GM10847 (cell line): ENCODE measurements around the gene SLFN12.

Experiments
- POLR2A ChIP-seq: IDR thresholded peaks from 2 replicates; pipeline ENCODE4 v1.6.1; 2011; ENCODE audit not compliant: insufficient read length; ENCODE audit errors: extremely low read depth

SLFN12 gene

DNA sequence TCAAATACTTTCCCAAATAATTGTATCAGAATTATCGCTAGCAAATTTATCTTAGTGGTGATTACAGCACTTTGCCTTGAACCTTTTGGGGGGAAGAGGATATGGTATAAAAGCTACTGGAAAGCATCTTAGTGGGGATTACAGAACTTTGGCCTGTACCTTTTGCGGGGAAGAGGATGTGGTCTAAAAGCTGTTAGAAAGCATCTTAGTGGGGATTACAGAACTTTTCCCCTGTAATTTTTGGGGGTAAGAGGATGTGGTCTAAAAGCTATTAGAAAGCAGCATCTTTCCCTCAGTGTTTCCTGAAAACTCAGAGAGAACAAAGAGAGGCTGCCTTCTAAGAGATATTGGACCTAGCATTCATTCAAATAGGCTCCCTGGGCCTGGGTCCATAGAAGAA, 4.1 kb downstream of the SLFN12 start:
- TF ChIP-seq POLR2A: no peak

DNA sequence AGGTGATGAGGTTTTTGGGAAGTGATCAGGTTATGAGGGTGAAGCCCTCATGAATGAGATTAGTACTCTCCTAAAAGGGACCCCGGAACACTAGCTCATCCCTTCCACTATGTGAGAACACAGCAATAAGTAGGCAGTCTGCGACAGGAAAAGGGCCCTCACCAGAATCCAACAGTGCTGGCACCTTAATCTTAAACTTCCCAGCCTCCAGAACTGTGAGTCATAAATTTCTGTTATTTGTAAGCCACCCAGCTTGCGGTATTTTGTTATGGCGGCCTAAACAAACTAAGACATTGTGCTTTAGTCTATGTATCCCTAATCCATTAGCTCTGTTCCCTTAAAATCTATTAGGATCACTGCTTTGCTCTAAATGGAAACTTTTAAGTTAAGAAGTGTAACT, 8.5 kb downstream of the SLFN12 start:
- TF ChIP-seq POLR2A: no peak

DNA sequence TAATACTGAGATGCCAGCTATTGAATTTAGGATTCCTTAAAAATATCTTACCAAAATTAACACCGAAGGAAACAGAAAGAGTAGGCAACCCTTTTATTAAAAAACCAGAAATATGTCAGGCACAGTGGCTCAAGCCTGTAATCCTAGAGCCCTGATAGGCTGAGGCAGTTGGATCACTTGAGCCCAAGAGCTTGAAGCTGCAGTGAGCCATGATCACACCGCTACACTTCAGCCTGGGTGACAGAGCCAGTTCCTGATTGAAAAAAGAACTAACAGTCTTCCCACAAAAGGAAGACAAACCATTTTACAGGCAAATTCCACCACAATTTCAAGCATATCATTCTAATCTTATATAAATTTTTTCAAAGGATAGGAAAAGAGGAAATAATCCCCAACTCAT, 15.6 kb downstream of the SLFN12 start:
- TF ChIP-seq POLR2A: no peak

DNA sequence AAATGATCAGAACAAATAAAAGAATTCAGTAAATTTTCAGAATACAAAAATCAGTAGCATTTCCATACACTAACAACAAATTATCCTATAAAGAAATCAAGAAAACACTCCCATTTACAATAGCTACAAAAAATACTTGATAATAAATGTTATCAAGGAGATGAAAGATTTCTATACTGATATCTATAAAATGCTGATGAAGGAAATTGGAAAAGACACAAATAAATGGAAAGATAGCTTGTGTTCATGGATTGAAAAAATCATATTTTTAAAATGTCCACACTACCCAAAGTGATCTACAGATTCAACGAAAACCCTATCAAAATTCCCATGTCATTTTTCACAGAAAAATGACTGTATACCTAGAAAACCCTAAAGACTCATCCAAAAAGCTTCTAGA, 18.1 kb downstream of the SLFN12 start:
- no peak for TF ChIP-seq POLR2A

DNA sequence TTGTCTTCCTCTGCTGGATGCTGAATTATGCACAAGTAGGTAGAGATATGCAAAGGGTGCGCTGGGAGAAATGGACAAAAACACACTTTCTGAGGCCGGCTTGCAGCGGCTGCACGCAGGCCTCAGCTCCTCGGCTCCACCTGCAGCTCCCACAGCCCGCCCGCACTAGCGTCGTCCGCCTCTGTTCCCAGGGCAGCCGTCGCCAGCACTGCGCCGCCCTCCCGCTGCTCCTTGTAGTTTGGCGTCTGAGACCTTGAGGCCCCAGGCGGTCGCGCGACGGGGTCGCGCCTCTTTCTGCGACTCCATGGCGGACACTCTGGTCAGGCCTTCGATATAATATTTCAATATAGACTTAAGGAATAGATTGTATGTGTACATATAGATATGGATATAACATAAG, 24.8 kb downstream of the SLFN12 start:
- TF ChIP-seq POLR2A: no peak

DNA sequence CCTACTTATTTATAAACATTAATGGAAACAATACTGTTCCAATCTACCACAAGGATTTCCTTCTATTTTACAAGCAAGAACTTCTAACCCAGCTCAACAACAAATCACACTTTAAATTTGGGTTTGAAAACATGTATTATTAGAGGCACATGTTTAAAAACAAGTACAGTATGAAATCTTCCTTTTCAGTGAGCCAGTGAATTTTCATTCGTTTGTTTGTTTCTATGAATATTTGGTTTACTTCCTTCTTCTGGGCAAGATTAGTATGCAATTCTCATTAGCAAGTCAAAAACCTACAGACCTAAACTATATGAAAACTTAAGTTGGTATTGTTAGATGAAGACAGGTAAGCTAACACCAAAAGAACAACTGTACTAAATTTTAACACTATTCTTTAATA, 25.7 kb downstream of the SLFN12 start:
- TF ChIP-seq POLR2A: no peak

DNA sequence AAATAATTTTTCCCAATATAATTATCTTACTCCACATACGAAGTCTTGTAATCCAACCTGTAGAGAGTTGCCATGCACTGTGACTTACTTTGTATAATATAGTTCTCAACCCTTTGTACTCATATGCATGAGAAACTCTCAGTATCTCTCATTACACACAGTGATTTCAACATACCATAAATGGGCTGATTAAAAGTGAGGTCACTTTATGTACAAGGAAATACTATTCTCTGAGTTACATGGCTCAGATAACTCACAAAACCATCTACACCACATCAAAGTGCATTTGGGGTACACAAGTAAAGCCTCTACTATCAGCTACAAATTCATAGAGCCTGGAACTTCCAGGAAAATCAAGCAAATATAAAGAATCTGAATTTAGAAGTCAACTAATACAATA, 27.9 kb downstream of the SLFN12 start:
- TF ChIP-seq POLR2A: no peak

DNA sequence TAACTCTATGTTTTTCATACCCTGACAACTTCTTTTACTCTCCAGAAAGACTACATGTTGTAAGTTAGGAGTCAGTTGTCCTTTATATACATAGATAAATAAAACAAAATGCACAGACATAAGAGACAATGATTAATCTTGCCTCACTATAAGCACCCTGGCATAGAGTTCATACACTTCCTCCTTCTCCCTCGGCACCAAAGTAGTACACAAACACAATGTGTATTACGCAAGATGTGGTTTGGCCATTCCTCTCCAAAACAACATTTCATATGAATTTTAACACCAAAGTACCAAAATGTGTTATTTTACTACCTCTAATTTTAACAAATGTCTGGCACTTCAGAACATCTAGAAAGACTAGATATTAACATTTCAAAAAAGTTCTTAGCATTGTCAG, 41.6 kb downstream of the SLFN12 start:
- no peak for TF ChIP-seq POLR2A

DNA sequence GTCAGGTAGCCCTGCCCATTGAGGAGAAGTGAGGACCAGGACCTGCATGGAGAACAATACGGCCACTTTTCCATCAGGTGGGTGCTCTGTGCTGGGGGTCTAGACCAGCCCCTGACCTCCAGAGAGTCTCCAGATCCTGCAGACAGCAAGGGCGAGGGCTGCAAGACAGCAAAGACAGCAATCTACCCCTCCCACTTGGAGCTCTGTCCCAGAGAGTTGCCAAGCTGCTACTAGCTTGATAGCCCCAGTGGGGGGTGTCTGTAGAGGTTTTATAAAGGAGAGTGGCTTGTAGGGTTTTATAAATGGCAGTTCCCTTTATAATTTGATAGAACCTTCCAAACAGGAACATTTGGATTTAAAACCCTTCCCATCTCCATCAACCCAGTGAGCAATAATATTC, 42.1 kb downstream of the SLFN12 start:
- TF ChIP-seq POLR2A: no peak

DNA sequence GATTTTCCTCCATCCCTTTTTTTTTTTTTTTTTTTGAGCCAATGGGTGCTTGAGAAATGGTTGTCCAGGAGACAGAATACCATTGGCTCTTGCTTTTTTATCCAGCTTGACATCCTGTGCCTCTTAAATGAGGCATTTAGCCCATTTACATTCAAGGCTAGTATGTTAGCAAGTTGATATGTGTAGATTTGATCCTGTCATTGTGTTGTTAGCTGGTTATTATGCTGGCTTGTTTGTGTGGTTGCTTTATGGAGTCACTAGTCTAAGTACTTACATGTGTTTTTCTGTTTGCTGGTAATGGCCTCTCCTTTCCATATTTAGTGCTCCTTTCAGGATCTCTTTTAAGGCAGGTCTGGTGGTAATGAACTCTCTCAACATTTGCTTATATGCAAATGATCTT, 44.8 kb downstream of the SLFN12 start:
- no peak for TF ChIP-seq POLR2A

DNA sequence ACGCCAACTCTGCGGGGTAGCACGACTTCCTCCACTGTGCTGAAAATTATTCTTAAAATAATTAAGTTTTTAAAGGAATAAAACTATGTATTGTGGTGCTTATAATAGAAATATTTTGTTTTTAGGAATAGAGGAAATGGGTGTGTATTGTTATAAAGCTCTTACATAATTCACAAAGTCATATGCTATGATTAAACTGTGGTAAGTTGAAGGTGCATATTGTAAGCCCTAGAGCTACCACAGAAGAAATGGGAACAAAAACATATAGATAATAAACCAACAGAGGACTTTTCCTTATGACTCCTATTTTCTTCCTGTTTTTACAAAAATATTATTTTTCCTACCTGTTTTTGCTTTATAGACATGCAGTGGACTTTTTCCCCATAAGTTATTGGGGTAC, 54.6 kb downstream of the SLFN12 start:
- TF ChIP-seq POLR2A: no peak

DNA sequence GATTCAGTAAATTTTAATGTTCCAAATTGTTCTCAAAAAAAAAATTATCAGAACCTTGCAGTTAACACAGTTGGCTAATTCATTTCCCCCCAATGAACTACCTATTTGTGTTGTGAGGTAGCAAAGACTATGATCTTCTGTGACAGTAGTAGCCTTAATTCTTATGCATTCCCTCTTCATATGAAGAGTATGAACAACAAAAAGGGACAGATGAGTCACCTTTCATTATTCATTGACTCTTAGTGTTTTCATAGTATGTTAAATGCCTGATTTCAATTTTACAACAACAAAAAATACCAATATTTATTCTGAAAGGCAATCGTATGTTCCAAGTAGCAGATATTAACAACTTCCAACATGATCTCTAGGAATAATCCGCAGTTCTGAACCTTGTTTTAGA, 55.2 kb downstream of the SLFN12 start:
- no peak for TF ChIP-seq POLR2A

DNA sequence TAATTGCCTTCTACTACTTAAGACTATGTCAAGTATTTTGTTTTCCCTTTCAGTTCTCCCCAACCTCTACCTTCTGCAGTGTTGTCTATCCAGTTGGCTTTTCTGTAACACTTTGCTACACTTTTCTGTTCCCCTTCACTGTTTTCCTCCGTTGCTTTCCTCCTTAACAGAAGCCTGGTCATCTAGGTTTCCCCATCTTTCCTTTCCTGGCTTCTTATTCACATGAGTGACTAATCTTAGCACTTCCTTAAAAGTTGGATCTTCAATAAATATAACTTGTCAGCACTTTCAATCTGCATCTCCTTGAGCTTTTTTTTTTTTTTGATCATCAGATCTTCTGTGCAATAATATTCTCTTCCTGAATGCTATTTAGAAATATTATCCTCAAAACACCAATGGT, 56.1 kb downstream of the SLFN12 start:
- TF ChIP-seq POLR2A: no peak

DNA sequence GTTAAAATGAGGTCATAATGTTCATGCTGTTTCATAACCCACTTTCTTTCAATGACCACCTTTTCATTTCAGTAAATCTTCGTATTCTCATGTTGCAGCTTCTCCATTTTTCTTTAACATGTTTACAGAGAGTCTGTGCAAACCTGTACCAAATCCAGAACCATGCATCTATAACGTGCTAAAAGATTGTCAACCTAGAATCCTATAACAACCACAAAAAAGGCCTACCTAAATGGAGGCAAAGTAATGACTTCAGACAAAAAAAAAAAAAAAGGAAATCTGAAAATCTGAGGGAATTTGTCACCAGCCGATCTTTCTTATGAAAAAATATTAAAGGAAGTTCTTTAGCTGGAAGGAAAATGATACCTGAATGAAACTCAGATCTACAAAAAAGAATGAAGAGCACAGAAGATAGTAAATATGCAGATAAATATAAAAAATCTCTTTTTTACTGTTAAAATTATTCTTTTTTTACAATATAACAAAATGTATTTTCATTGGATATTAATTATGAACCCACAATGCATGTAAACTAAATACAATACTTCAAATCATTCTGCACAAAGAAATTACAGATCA, 57.4 kb downstream of the SLFN12 start:
- TF ChIP-seq POLR2A: no peak

DNA sequence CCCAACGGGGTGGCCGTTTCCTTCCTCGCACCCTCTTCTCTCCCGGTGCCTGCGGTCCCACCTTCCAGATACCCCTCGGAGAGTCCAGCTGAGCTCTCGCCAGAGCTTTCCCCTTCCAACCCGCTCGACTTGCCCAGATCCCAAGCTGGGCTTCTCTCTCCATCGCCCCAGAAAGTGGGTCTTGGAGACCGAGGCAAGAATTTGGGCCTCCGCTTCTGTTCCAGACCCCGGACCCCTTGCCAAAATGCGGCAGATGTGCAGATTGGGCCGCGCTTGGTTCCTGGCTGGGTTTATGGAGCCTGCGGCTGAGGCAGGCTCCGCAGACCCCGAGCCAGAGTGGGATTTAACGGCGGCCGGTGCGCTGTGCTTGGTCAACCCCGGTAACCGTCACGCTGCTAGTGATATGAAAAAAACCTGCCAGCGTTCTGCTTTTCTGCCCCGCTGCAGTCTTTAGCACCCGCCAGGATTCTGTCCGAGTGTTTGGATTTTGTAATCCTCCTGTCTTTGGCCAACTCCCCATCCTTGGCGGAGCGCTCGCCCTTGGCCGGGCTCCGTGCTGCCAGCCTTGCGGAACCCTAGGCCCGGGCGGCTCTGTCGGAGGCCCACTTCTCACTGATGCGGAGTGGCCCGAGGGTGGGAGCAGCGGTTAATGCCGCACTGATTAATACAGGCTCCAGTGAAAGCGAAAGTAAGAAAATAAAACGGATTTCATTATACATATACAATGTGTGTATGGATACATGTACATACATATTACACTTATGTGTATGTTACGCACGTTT, 58.1 kb downstream of the SLFN12 start:
- no peak for TF ChIP-seq POLR2A

DNA sequence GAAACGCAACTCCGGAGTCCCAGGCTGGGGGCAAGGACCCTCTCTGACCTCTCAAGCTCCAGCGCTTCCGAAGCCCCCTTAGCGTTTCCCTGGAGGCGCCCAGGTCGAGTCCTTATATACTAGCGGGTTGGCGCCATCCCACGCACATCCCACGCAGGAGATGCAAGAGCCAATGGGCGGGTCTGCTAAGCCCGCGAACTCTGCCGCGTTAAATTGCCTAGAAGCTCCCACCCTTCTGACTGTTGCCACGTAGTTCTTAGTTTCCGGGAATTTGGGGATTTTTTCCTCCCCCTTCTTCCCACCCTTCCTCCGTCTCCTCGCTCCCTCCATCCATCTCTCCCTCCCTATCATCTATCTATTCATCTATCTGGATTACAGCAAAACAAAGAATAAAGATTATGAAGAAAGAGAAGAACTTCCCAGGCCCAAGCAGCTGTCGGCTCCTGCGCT, 58.7 kb downstream of the SLFN12 start, which contains the start of gene SLFN11:
Gene SLFN11, minus strand, starts transcription at position 88 of the 450 bp plus-strand sequence. CDS start 9,814 bp downstream, outside the sequence.
- peak; percentile 93 for TF ChIP-seq POLR2A
